ENCODE measurements around the gene TNIK. TPM values are rescaled to one million over a fixed set of nuclear protein-coding genes. Genes with fewer than 3 reads are reported as not detected.

TNIK gene
- total RNA-seq, 1 donor from 2014 or later, result 56.6 TPM

DNA sequence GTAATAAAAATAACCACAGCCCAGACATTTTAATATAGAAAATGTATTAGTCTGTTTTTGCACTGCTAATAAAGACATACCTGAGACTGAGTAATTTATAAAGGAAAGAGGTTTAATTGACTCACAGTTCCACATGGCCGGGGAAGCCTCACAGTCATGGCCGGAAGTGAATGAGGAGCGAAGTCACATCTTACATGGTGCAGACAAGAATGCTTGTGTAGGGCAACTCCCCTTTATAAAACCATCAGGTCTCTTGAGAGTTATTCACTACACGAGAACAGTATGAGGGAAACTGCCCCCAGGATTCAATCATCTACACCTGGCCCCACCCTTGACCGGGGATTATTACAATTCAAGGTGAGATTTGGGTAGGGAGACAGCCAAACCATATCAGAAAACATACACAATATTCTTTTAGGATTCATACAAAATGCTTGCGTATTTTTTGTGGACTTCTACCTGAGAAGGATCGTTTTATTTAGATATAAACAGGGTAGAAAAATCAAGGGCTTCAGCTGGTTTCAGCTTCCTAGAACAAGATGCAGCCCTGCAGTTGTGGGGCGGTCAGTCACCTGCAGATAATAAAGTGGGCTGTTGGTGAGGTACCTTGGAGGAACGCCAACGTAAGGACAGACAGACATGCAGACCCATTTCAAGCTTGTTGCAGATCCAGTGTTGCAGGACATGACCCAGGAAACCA is 101.9 kb downstream of the TNIK start:
- DNase-seq, result no peak

DNA sequence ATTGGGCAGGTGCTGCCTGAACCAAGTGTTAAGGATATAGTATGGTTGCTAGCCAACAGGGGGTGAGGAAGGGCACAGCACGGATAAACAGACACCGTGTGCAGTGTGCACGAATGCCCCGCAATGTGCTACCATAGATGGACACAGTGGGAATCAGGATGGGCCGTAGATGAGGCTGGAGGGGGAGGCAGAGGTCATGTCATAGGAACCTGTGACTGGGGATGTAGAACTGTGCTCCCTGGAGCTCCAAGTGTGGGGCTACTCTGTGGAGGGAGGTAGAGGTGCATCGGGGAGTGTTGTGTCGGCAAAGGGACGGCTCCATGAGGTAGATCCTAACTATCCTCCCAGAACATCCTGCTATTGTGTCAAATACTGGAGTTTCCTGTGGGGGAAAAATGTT is 102.5 kb downstream of the TNIK start:
- DNase-seq, result no peak

DNA sequence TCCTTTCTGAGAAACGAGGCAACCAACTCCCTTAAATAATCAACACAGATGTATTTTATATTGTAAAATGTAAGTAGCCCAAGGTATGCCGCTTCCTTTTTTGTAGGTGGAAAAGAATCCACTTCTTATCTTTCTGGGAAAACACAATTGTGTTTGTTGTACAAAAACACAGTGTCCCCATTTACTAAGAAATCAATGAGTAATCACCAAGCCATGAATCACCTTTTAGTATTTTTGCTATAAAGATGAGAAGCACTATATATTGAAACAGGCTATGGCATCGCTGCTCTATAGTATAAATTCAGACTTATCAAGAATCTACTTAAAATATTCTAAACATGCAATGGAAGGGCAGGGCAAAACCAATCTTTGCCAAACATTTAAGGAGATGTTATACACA is 104.0 kb downstream of the TNIK start:
- no peak for DNase-seq

DNA sequence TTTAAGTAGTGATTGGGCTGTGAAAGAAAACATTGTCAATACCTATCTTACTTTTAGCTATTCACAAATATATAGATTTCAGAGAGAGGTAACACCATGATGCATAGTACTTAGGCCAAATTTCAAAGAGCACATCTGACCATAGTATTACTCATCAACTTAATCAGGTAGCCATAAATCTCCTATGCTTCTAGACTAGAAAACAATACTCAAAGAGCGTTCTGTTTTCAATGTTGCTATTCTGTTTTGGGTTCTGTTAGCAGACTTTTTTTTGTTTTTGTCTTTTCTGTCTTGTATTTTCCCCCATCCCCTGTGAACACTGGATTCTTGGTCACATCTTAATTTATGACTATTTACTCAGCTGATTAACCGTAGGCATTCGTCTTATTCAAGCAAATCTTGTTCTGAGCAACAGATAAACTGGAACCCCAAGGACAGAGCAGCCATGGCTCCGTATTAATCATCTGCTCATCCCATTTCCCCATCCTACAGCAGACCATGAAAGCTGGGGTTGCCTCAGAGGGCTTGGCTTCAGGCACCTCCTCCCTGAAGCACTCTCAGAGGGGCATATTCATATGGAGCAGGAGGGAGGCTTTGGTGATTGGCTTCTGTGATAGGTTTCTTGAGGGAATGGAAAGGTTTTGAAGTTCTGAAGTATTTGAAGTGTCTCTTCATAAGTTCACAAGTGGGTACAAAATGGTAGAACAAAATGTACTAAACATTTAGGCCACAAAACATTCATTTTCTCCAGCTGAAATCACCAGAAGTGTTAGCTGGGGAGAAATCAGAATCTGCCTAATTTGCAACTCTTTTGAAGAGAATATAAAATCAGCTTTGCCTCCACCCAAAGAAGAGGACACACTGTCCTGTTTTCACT is 105.3 kb downstream of the TNIK start:
- no peak for DNase-seq

DNA sequence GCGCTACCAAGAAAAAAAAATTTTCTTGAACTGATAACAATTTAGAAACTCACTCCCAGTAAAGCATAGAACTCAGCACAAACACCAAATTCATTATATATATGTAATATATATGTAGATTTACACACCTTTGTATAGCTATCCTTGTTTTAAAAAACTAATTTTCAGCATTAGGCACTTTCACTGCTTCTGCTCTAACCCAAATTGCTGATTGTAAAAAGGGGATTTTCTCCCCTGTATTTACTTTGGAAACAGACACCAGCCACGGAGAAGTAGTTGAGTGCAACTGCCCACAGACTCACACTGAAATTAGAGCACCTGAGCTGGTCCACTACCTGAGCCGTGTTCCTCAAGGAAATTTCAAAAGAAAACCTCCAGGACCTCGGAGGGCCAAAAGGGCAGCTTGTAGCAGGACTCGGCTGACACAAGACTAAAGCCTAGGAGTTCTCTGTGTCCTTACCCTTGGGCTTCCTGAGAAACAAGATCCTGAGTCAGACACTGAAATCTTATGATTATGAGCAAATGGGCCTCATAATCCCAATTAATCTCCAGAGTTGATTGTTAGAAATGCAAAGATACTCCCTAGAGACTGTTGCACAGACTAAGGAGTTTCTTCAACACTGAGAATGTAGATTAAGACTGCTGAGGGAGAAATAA is 106.0 kb downstream of the TNIK start:
- no peak for DNase-seq

DNA sequence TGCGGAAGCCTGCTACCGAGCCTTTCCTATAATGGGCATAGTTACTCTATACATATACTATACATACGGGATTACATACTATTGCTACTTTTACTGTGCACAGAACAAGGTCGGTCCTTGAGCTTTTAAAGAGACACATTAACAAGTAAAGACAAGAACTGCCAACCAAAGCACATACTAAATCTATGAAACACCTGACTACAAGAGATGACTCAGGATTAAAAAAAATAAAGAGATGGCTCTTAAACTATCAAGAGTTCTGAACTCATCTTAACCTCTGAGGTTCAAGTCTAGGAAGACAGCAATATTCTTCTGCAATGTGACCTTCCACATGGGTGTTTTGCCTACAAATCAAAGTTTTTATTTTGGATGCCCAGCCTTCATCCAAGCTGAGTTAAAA is 106.8 kb downstream of the TNIK start:
- DNase-seq, result no peak

DNA sequence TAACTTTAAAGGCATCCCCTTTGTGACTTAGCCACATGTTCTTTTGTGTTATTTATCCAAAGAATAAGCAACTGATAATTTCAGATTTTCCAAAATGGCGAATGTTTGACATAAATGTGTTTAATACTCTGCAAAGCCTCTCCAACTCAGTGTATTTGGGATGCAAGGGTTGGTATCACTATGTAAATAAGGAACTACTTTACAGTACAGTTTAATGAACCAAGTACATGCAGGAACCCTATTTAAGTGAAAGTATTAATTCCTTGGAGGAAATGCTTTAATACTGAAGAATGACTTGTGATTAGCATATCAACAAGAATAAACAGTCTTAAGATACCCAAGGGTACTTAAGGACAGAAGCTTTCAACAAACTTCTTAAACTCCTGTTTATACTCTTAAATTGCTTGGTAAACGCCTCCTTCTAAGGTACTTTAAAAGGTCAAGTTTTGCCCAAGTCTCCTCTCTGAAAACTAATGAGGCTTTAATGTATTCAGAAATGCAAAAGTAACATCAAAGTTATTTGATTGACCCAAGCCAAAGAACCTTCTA is 107.7 kb downstream of the TNIK start:
- no peak for DNase-seq

DNA sequence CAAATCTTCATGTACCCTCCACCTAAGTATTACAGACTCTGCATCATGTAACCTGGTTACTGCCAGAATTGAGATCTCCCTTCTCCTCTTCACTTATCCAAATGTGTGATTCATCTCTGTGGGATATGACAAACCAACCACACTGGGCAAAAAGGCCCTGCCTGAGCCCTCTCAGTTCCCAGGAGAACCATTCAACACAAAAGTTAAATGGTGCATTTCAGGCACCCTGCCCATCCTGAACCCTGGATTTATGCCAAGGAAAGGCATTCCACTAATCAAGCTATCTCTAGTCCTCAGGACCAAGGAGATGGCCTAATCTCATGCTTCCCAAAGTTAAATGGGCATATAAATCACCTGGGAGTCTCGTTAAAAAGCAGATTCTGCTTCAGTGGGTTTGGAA is 108.5 kb downstream of the TNIK start:
- DNase-seq, result no peak

DNA sequence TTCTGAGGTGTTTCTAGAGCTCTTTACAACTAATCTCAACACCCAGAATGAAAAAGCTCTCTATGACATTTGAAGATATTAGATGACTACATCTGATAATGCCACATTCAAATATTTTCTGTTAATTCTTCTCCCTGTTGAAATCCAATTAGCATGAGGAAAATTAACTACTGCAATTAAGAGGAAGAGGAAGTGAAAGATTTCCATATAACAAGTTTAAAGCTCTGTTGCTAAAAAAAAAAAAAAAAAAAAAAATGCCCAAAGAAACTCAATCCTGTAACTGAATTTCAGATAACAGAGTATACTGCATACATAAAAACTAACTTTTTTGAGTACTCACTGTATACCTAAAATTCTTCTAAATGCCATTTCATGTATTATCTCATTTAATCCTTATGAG is 109.8 kb downstream of the TNIK start:
- DNase-seq, result no peak

DNA sequence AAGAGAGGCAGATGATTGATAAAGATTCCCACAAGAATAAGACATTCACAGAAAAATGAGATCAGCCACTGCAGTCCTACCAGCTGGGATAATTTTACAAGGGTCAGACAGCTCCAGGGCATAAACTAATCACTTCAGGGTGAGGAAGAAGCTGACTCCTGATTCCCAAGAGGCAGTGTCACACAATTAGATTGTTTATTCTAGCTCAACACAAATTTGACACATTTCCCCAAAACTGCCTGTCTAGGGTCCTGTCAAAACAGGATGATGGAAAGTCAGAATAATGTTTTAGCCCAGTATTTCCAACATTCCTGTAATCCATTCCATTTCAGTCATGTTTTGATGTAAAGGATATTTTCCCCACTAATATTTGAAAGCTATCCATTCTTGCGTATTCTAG is 110.8 kb downstream of the TNIK start:
- no peak for DNase-seq

DNA sequence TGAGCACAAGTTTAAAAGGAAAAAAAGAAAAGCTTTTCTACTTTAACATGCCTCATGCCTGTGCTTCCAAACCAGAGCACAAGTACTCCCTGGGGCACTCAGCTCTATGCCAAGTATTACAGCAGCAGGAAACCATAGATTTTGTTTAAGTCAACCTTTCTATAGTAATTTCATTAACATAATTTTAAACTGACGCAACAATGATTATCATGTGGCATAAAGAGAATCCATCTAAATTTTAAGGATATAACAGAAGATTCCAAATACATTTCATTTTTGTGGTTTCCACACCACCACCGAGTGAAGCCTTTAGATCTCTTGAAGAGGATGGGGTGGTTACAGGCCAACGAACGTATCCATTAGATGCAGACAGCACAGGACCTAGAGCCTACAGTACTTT is 112.1 kb downstream of the TNIK start:
- DNase-seq, result peak; percentile 65

DNA sequence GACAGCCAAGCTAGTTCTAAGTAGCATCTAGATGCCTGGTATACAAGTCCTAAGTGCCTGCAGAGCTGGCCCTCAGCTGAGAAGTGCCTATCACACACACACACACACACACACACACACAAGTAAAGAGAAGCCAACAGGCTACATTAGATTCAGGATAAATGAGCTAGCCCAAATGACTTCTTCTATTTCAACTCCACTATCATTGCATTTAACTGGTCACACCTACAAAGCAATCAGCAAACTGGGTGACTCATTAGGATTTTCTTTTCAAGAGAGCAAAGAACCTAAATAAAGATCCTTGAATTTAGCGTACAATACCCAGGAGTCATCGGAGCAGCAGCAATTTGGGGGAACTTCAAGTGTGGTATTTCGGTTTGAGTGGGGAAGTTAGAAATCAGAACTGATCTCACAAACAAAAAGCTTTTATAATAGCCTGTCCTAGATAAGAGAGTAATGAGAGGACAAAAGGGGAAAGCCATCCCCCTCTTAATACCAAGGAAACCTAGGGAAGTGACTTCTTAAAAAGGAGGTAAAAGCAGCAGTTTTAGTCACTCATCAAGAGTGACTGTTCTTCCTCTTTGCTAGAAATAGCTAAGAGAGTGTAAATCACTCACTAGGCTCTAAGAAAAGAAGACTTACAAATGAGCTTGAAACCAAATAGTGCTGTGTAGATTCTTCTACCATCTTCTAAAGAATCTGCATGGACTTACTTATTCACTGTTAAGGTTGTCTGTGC is 112.7 kb downstream of the TNIK start:
- DNase-seq, result no peak

DNA sequence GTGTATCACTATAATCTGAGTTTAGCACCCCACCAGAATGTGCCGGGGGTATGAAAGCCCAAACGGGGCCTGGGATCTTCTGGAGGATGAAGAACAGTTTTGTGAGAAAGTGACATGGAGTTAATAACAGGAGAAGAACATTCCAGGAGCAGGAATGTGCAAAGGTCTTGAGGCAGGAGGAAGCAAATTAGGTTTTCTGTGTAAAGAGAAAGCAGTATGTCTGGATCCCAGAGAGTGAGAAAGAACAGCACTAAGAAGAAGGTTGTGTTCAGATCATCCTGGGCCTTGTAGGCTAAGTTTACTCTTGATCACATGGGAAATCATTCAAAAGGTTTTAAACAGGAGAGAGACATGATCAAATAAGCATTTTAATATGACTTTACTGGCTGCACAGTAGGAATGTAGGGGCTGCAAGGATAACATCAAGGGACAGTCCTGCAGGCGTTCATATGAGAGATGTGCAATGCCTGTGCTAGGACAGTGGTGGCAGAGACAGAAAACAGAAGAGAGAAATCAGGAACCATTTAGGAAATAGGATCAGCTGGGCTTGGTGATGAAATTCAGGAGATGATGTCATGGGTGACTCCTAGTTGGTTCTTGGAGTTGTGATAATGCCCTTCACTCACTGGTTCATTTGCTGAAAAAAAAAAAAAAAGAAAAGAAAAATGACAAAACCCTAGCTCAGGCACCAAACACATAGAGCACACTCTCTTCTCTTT is 113.5 kb downstream of the TNIK start:
- DNase-seq, result no peak

DNA sequence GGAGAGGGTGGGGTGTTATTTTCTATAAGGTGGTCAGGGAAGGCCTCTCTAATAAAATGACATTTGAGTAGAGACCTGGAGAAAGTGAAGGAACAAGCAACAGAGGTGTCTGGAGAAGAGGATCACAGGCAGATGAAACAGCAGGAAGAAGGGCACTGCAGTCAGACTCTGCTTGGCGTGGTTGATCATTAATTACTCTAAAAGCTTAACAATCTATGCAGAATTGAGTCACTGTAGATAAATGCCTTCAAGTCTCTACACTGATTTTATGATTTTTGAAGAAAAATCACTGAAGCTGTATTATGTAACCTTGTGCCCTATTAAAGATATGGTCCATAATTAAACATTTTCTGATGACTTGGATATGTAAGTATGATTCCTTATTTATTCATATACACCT is 114.2 kb downstream of the TNIK start:
- DNase-seq, result no peak

DNA sequence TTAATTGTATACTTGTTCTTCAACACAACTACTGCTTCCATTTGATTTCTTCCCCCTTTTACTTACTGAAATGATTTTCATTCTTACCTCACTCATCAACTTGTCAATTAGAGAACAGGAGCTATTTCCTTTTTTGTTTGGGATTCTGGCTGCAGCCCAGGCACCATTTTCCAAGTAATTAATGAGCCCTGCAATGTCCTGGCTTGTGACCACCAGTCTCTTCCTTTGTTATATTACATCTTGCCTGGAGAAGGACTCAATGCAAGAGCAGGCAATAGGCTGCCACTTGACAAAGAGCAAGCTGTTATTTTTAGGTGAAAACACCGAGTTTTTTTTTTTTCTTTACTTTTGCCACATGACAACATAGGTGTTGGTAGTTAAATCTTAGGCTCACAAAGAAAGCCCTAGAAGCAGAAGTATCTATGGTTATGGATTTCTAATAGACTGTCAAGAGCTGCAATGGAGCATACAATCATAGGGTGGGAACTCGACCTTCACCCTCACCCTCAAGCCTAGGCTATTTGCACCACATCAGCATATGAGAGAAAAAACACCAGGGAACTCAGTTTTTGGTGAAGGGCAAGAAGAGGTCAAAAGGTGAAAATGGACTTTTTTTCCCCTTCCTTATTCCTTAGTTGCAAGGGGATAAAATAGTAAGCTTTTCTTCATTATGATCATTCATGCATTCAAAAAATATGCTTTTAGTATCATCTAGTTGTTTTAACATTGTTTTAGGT is 114.9 kb downstream of the TNIK start:
- DNase-seq, result no peak

DNA sequence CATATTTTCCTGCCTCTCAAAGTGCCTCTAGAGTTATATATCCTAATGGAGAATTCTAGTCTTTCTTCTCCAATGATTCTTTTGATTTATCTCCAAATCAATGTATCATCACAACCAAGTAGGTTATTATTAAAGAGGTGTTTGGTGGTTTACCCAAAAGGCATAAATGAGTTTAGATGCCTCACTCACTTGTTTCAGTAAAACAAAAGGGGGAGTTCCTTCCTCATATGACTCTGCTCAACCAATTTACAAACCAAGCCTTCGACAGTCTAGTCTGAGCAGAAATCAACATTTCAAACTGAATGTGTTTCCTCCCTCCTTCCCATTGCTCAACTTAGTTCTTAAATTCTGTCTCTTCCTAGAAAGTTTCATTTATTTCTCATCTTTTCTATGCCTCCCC is 116.5 kb downstream of the TNIK start:
- no peak for DNase-seq

DNA sequence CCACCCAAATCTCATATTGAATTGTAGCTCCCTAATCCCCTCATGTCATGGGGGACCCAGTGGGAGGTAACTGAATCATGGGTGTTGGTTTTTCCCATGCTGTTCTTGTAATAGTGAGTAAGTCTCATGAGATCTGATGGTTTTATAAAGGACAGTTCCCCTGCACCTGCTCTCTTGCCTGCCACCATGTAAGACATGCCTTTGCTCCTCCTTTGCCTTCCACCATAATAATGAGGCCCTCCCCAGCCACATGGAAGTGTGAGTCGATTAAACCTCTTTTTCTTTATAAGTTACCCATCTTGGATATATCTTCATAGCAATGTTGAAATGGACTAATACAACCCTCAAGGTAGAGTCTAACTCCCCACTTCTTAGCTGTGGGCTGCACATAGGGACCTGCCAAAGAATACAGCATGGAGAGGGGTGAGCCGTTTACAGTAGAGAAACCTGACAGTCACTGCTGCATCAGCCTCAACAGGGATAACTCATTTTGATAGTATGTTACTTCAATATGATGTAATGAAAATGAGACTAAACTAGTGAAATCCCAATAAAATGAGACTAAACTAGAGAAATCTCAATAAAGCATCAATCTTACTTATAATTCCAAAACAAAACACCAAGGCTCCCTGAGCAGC is 117.3 kb downstream of the TNIK start:
- no peak for DNase-seq

DNA sequence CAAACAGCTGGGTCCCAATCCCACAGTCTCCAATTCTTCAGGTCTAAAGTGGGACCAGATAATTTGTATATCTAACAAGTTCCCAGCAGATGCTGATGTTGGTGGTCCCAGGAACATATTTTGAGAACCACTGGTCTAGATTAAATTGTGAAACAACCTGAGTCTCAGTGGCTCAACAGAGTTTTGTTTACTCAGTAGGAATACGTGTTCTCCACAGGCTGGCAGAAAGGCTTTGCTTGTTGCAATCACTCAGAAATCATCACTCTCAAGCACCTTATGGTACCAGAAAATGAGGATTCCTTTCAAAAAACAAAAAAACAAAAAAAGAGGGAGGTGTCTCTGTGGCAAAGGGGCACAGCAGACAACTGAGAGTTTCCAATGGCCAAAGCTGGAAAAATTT is 118.0 kb downstream of the TNIK start:
- DNase-seq, result no peak

DNA sequence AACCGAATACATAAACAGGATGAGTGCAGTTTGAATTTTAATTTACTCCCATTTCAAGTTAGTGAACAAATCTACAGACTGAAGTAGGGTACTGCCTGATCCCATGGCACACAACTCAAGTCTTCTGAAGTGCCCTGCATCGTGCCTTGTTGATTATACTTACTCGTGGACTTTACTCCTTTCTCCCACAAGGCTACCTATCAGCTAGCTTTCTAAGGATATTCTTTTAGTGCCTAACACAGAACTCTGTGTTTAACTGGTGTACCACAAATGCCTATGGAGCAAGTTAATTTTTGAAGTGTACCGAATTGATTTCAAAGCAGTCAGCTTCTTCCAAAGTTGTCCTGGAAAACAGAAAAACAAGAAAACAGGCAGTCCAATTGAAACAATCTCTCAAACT is 119.8 kb downstream of the TNIK start:
- DNase-seq, result no peak

DNA sequence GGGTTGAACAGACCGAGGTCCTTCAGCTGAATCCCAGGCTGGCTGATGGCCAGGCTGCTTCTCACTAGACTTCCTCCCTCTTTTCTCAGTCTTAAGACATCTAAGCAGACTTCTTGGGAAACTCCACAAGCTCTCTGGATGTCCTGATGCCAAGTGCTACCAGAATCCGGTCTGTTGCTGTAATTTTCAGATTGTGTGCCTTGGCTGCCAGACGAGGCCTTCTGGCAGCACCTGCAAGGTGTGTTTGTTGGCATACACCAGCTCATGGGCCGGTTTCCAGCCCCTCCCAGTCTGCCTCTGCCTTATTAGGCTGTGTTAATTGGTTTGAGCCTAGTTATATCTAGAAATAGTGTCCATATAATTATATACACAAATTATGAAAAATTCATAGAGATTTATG is 120.6 kb downstream of the TNIK start:
- peak; percentile 16 for DNase-seq

Measured in tongue (tissue), 2 donors.